Astrocyte (in vitro differentiated cells and primary cell): ENCODE measurements around the gene NHERF2. TPM values are rescaled to one million over a fixed set of nuclear protein-coding genes. Genes with fewer than 3 reads are reported as not detected.
A peak's percentile ranks its signal among the peaks of the same experiment; 100 is the strongest.

ENCODE experiments used
- DNase-seq: peaks from one replicate; pipeline ENCODE4 v3.0.0-alpha.2; 2010; ENCODE audit warnings: low read depth
- FAIRE-seq: peaks from 2 replicates; lab custom pipeline; 2011; peaks lifted over from hg19 to GRCh38; lab: Jason Lieb, UNC
- H2AFZ ChIP-seq: 2 replicates; pipeline ENCODE4 v1.6.0; 2012; ENCODE audit warnings: low read depth, low read length, inconsistent platforms
- H3K27ac ChIP-seq: 2 replicates; pipeline ENCODE4 v1.5.1; 2011; ENCODE audit warnings: low read depth, low read length, inconsistent platforms
- H3K27me3 ChIP-seq: 2 replicates; pipeline ENCODE4 v1.6.0; 2011; ENCODE audit warnings: low read length, inconsistent platforms; ENCODE audit not compliant: insufficient read depth
- H3K36me3 ChIP-seq: 2 replicates; pipeline ENCODE4 v1.5.1; 2011; ENCODE audit warnings: low read length, inconsistent platforms; ENCODE audit not compliant: insufficient read depth
- H3K4me1 ChIP-seq: 2 replicates; pipeline ENCODE4 v1.5.1; 2011; ENCODE audit warnings: low read length, inconsistent platforms; ENCODE audit not compliant: insufficient read depth
- H3K4me2 ChIP-seq: 2 replicates; pipeline ENCODE4 v1.6.0; 2012; ENCODE audit warnings: low read length, inconsistent platforms
- H3K4me3 ChIP-seq: 2 replicates; pipeline ENCODE4 v1.5.1; 2011; ENCODE audit warnings: low read depth, mild to moderate bottlenecking, low read length, inconsistent platforms; ENCODE audit not compliant: insufficient read depth
- H3K79me2 ChIP-seq: 2 replicates; pipeline ENCODE4 v1.6.0; 2012; ENCODE audit warnings: mild to moderate bottlenecking, low read length, inconsistent platforms; ENCODE audit not compliant: insufficient read depth
- H3K9ac ChIP-seq: 2 replicates; pipeline ENCODE4 v1.6.0; 2012; ENCODE audit warnings: mild to moderate bottlenecking, low read length, inconsistent platforms
- H3K9me3 ChIP-seq: 2 replicates; pipeline ENCODE4 v1.5.1; 2012; ENCODE audit warnings: low read depth, mild to moderate bottlenecking, low read length, inconsistent platforms; ENCODE audit not compliant: insufficient read depth
- H4K20me1 ChIP-seq: 2 replicates; pipeline ENCODE4 v1.6.0; 2012; ENCODE audit warnings: low read length, inconsistent platforms; ENCODE audit not compliant: insufficient read depth
- H3K27ac Mint-ChIP-seq: one replicate; pipeline ENCODE4 v1.8.0; 2021; ENCODE audit warnings: mild to moderate bottlenecking, mixed read lengths; ENCODE audit not compliant: unreplicated experiment
- H3K27me3 Mint-ChIP-seq: one replicate; pipeline ENCODE4 v1.8.0; 2021; ENCODE audit warnings: low read depth, mixed read lengths; ENCODE audit not compliant: unreplicated experiment
- H3K36me3 Mint-ChIP-seq: one replicate; pipeline ENCODE4 v1.8.0; 2021; ENCODE audit warnings: low read depth, mixed read lengths; ENCODE audit not compliant: unreplicated experiment
- H3K4me1 Mint-ChIP-seq: one replicate; pipeline ENCODE4 v1.8.0; 2021; ENCODE audit warnings: low read depth, mixed read lengths; ENCODE audit not compliant: unreplicated experiment
- H3K4me3 Mint-ChIP-seq: one replicate; pipeline ENCODE4 v1.8.0; 2021; ENCODE audit warnings: mild to moderate bottlenecking, moderate library complexity, mixed read lengths; ENCODE audit not compliant: unreplicated experiment
- H3K9me3 Mint-ChIP-seq: one replicate; pipeline ENCODE4 v1.8.0; 2021; ENCODE audit warnings: mild to moderate bottlenecking, mixed read lengths; ENCODE audit not compliant: unreplicated experiment
- EZH2 ChIP-seq: IDR thresholded peaks from 2 replicates; pipeline ENCODE4 v1.6.1; 2012; ENCODE audit warnings: mild to moderate bottlenecking, low read length, inconsistent platforms; ENCODE audit not compliant: insufficient read depth
- total RNA-seq: library from RNA; stranded (reverse); gene quantifications from 2 replicates; pipeline ENCODE4 v1.2.1, GENCODE V29; 2021
- TF ChIP-seq, protein P1 (sequence below): IDR thresholded peaks from 2 replicates; pipeline ENCODE4 v1.5.1; 2011; ENCODE audit warnings: low read depth, mild to moderate bottlenecking, inconsistent platforms, low read length, moderate library complexity; ENCODE audit not compliant: insufficient read depth

The NHERF2 gene
- total RNA-seq, 1 donor from 2014 or later = 92.5 TPM

DNA sequence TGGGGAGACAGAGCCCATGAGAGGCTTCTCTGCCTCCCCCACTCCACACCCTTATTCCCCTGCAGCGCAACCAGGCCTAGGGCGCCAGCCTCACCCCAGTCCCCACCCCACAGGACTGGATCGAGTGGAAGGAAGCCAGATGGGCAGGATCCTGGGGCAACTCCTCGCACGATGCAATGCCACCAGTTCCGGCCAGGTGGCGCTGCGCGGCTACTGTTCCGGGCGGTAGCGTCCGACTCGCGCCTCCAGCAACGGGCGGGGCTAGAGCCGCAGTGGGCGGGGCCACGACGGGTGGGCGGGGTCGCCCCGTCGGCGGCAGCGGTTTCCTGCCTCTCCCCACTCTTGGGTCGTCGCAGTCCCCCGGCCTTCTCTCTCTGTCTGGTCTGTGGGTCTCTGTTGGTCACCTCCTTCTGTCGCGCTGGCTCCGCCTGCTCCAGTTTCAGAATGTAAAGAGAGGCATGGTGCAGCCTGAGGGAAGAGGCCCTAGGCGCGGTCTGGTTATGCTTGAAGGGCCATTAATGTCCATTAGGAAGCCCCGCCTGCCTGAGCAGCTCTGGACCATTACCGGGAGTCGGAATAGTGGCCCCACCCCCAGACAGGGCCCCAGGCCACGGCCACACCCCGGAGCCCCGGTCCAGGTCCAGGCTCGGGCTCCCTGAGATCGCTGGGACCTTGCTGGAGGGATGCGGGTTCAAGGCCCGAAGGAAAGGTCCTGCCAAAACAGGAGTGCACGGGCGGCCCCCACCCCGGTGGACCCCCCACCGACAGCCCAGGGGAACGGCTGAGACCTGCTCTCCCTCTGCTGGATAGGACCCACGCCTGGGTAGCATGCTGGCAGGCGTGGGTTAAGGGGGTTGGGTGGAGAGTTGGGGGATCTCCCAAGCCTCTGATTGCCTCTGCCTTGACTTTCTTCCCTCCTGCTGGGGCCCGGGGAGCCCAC, 3.3 kb upstream of the NHERF2 start:
- Histone ChIP-seq H3K4me2 (peak overlapping the region; percentile 94), H2AFZ (peak overlapping the region; percentile 96), H3K27me3 (no peaks in the 10 kb centered on the region), H4K20me1 (peaks cover 10% of the 10 kb centered on the region), H3K9ac (peak overlapping the region; percentile 66), H3K4me1 (peaks cover 22% of the 10 kb centered on the region), H3K79me2 (peaks cover 11% of the 10 kb centered on the region), H3K4me3 (peak overlapping the region; percentile 32), H3K9me3 (no peaks in the 10 kb centered on the region), H3K27ac (no peak overlapping the region), H3K36me3 (no peaks in the 10 kb centered on the region)
- Mint-ChIP-seq H3K4me3 (peak overlapping the region; percentile 71), H3K36me3 (no peaks in the 10 kb centered on the region), H3K4me1 (peaks cover 6% of the 10 kb centered on the region), H3K27me3 (peaks cover 17% of the 10 kb centered on the region), H3K9me3 (no peaks in the 10 kb centered on the region), H3K27ac (peak overlapping the region; percentile 78)
- peak; percentile 47 for DNase-seq
- FAIRE-seq = no peak
- TF ChIP-seq, protein P1, sequence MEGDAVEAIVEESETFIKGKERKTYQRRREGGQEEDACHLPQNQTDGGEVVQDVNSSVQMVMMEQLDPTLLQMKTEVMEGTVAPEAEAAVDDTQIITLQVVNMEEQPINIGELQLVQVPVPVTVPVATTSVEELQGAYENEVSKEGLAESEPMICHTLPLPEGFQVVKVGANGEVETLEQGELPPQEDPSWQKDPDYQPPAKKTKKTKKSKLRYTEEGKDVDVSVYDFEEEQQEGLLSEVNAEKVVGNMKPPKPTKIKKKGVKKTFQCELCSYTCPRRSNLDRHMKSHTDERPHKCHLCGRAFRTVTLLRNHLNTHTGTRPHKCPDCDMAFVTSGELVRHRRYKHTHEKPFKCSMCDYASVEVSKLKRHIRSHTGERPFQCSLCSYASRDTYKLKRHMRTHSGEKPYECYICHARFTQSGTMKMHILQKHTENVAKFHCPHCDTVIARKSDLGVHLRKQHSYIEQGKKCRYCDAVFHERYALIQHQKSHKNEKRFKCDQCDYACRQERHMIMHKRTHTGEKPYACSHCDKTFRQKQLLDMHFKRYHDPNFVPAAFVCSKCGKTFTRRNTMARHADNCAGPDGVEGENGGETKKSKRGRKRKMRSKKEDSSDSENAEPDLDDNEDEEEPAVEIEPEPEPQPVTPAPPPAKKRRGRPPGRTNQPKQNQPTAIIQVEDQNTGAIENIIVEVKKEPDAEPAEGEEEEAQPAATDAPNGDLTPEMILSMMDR = peak; percentile 77
- TF ChIP-seq EZH2 = no peak

GRCh38 chr16:2024032-2024420, 2.7 kb upstream of the NHERF2 start:
- no peak overlapping the region for H3K27ac ChIP-seq
- Mint-ChIP-seq H3K27me3 (peaks cover 12% of the 10 kb centered on the region), H3K4me3 (no peak overlapping the region), H3K36me3 (no peaks in the 10 kb centered on the region), H3K9me3 (no peaks in the 10 kb centered on the region), H3K27ac (peak overlapping the region; percentile 69), H3K4me1 (peaks cover 7% of the 10 kb centered on the region)
- no peaks in the 10 kb centered on the region for H3K27me3 ChIP-seq
- H3K9ac ChIP-seq = no peak overlapping the region
- H2AFZ ChIP-seq = no peak overlapping the region
- peak overlapping the region; percentile 94 for H3K4me2 ChIP-seq
- no peaks in the 10 kb centered on the region for H3K9me3 ChIP-seq
- no peak for TF ChIP-seq EZH2
- TF ChIP-seq, protein P1 = no peak
- H3K4me1 ChIP-seq = peaks cover 25% of the 10 kb centered on the region
- peaks cover 18% of the 10 kb centered on the region for H3K79me2 ChIP-seq
- FAIRE-seq = no peak
- H3K4me3 ChIP-seq = no peak overlapping the region
- H4K20me1 ChIP-seq = peaks cover 17% of the 10 kb centered on the region
- DNase-seq = no peak
- no peaks in the 10 kb centered on the region for H3K36me3 ChIP-seq

GRCh38 chr16:2025251-2025650, 1.5 kb upstream of the NHERF2 start:
- Histone ChIP-seq H2AFZ (no peak overlapping the region), H3K27me3 (no peaks in the 10 kb centered on the region), H3K27ac (no peak overlapping the region), H3K9me3 (no peaks in the 10 kb centered on the region), H3K4me1 (peaks cover 22% of the 10 kb centered on the region), H3K4me3 (no peak overlapping the region), H3K36me3 (no peaks in the 10 kb centered on the region), H4K20me1 (peaks cover 23% of the 10 kb centered on the region), H3K9ac (no peak overlapping the region), H3K79me2 (peaks cover 27% of the 10 kb centered on the region), H3K4me2 (no peak overlapping the region)
- H3K9me3 Mint-ChIP-seq = no peaks in the 10 kb centered on the region
- no peaks in the 10 kb centered on the region for H3K36me3 Mint-ChIP-seq
- no peak overlapping the region for H3K4me3 Mint-ChIP-seq
- no peak for DNase-seq
- H3K27me3 Mint-ChIP-seq = peaks cover 9% of the 10 kb centered on the region
- TF ChIP-seq, protein P1 = no peak
- TF ChIP-seq EZH2 = no peak
- no peak for FAIRE-seq
- no peak overlapping the region for H3K27ac Mint-ChIP-seq
- peaks cover 7% of the 10 kb centered on the region for H3K4me1 Mint-ChIP-seq
